HepG2 (cell line): ENCODE measurements around the gene SP140L. TPM values are rescaled to one million over a fixed set of nuclear protein-coding genes. Genes with fewer than 3 reads are reported as not detected.

Source experiments
- CBX2 ChIP-seq, 2 experiments: fragments of 200-600 bp in 1 of 2; sonication (generic); formaldehyde crosslinking in 1 of 2; IDR thresholded peaks; 2 replicates each; pipeline versions ENCODE4 v1.7.0 to v1.8.1; 2018 to 2022; ENCODE audit warnings: low read depth in 2 of 2, low read length in 1 of 2, mild to moderate bottlenecking in 1 of 2, missing genetic modification reagents in 1 of 2
- CEBPG ChIP-seq: IDR thresholded peaks from 2 replicates; pipeline ENCODE4 v1.6.1; 2016
- CSRNP1 ChIP-seq: sonication (generic); formaldehyde crosslinking; IDR thresholded peaks from 2 replicates; pipeline ENCODE4 v1.8.1; 2023; ENCODE audit warnings: mild to moderate bottlenecking, missing genetic modification reagents
- GMEB1 ChIP-seq: sonication (generic); formaldehyde crosslinking; IDR thresholded peaks from 2 replicates; pipeline ENCODE4 v1.5.1; 2020; ENCODE audit warnings: missing genetic modification reagents, mild to moderate bottlenecking, borderline replicate concordance
- IRX3 ChIP-seq: sonication (generic); formaldehyde crosslinking; IDR thresholded peaks from 2 replicates; pipeline ENCODE4 v1.8.1; 2023; ENCODE audit warnings: mild to moderate bottlenecking, low read depth, missing genetic modification reagents, borderline replicate concordance
- KDM3A ChIP-seq: IDR thresholded peaks from 2 replicates; pipeline ENCODE4 v1.6.1; 2018; ENCODE audit warnings: low read depth, missing compliant biosample characterization
- RXRB ChIP-seq: IDR thresholded peaks from 2 replicates; pipeline ENCODE4 v1.6.1; 2016; ENCODE audit warnings: borderline replicate concordance, missing genetic modification reagents, missing compliant biosample characterization
- SMARCC2 ChIP-seq: fragments of 450-650 bp; IDR thresholded peaks from 2 replicates; pipeline ENCODE4 v1.6.1; 2017; ENCODE audit warnings: antibody characterized with exemption, mild to moderate bottlenecking
- TCF12 ChIP-seq, 2 experiments: fragments of 450-650 bp in 1 of 2; sonication (generic) in 1 of 2; formaldehyde crosslinking in 1 of 2; IDR thresholded peaks; 2 replicates each; pipeline versions ENCODE4 v1.6.1 to v1.8.0; 2017 to 2022; ENCODE audit warnings: antibody characterized with exemption in 1 of 2, mild to moderate bottlenecking in 1 of 2, missing genetic modification reagents in 1 of 2, moderate library complexity in 1 of 2
- ZFP36L1 ChIP-seq: sonication (generic); formaldehyde crosslinking; IDR thresholded peaks from 2 replicates; pipeline ENCODE4 v1.8.0; 2022; ENCODE audit warnings: mild to moderate bottlenecking, missing genetic modification reagents, moderate library complexity
- ZNF276 ChIP-seq: sonication (generic); formaldehyde crosslinking; IDR thresholded peaks from 2 replicates; pipeline ENCODE4 v1.4.0; 2020; ENCODE audit warnings: mild to moderate bottlenecking, low read depth, missing genetic modification reagents
- ZNF407 ChIP-seq: sonication (generic); formaldehyde crosslinking; IDR thresholded peaks from one replicate; pipeline ENCODE4 v1.5.1; 2020; ENCODE audit warnings: mild to moderate bottlenecking, missing genetic modification reagents; ENCODE audit errors: not compliant biosample characterization
- polyA plus RNA-seq, 8 experiments: library from polyadenylated mRNA; depleted of rRNA in 3 of 8; stranded (reverse) in 7 of 8; unstranded in 1 of 8; fragments of >200 nt; fragmentation: Illumina TruSeq in 4 of 8; extraction: Trizol in 4 of 8; gene quantifications; 2 replicates each; pipeline versions ENCODE4 v1.2.1 to v1.2.3, GENCODE V29; 2011 to 2016; ENCODE audit warnings: low read depth in 4 of 8, missing spikeins in 1 of 8, mixed read lengths in 1 of 8; ENCODE audit not compliant: insufficient read depth in 1 of 8
- total RNA-seq, 5 experiments: library from RNA; depleted of rRNA; stranded (reverse); fragments of >200 nt; fragmentation: Illumina TruSeq; extraction: Trizol; gene quantifications; 2 replicates each; pipeline ENCODE4 v1.2.3, GENCODE V29; 2016; ENCODE audit warnings: low read depth in 1 of 5

The SP140L gene
- total and polyA plus RNA-seq, 2 of the 13 experiments (the other 11 are each of a cell fraction or from before 2014, with no cell fraction given): 10.9 to 17.5 TPM

GRCh38 chr2:230416061-230416721 lies 89.2 kb downstream of the SP140L start, which contains the start of gene SP100 (continued):
- 0 out of 2 replicates have a peak, but pooled peaks have one; percentile 9 for TF ChIP-seq GMEB1 (CRISPR knock-in tag)
- TF ChIP-seq ZNF407: peak; percentile 86
- 0 out of 2 replicates have a peak, but pooled peaks have one; percentile 3 for TF ChIP-seq CEBPG (CRISPR knock-in tag)
- TF ChIP-seq CBX2 (IDR thresholded peaks at IDR 0.05; ENCODE audit: low read depth, low read length): no peak
- no peak for TF ChIP-seq CBX2 (CRISPR knock-in tag; IDR thresholded peaks at IDR 0.05; ENCODE audit: low read depth)
- TF ChIP-seq CSRNP1 (CRISPR knock-in tag): peak; percentile 74; the same call in 1 of the 2 replicates
- TF ChIP-seq TCF12 (IDR thresholded peaks at IDR 0.05): no peak
- TF ChIP-seq TCF12 (CRISPR knock-in tag; IDR thresholded peaks at IDR 0.05): peak; percentile 23; the same call in 1 of the 2 replicates
- peak; percentile 38; the same call in 1 of the 2 replicates for TF ChIP-seq KDM3A (CRISPR knock-in tag)
- peak; percentile 19 for TF ChIP-seq RXRB (CRISPR knock-in tag)
- peak; percentile 21; the same call in 1 of the 2 replicates for TF ChIP-seq ZFP36L1 (CRISPR knock-in tag)
- TF ChIP-seq IRX3 (CRISPR knock-in tag): 0 out of 2 replicates have a peak, but pooled peaks have one; percentile 22
- TF ChIP-seq SMARCC2: no peak
- 0 out of 2 replicates have a peak, but pooled peaks have one; percentile 45 for TF ChIP-seq ZNF276 (CRISPR knock-in tag)
